GM04504 (cell line): ENCODE data around the gene AHRR.

Experiments
- DNase-seq: peaks from one replicate; pipeline ENCODE4 v3.0.0-alpha.2; 2012; ENCODE audit warnings: low read depth

AHRR gene

DNA sequence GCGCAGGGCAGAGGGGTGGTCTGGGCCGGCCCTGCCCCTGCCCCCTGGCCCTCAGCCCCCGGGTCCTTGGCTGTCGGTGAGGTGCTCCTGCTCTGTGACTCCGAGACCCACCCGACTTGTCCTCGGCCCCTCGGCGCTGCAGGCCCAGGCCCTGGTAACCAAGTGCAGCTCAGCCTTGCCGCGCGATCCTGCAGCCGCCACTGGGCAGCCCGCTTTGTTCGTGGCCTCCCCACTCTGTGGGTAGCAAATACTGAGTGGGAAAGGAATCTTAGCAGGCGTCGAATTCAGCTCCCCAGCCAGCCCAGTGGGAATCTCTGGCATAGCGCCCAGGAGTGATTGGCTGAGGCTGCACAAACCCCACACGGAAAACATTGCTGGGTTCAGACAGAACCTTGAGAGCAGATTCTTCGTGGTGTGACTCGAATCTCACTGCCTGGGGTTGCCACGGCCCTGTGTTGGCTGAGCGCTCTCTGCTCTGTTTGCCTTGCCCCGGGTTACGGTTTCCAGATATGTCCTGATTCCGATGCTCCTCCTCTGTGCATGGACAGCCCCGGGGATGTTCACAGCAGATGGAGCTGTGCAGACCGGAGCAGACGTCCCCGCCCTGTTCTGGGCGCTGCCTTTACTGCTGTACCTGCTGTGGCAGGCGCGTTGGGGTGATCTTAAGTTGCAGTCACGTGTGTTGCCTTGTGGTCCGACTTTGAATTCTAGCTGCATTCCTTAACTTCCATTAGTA lies 108.1 kb downstream of the AHRR start:
- DNase-seq, result peak; percentile 77

- DNase-seq, result no peak
Observed at GRCh38 chr5:430214-430925, 108.9 kb downstream of the AHRR start.

DNA sequence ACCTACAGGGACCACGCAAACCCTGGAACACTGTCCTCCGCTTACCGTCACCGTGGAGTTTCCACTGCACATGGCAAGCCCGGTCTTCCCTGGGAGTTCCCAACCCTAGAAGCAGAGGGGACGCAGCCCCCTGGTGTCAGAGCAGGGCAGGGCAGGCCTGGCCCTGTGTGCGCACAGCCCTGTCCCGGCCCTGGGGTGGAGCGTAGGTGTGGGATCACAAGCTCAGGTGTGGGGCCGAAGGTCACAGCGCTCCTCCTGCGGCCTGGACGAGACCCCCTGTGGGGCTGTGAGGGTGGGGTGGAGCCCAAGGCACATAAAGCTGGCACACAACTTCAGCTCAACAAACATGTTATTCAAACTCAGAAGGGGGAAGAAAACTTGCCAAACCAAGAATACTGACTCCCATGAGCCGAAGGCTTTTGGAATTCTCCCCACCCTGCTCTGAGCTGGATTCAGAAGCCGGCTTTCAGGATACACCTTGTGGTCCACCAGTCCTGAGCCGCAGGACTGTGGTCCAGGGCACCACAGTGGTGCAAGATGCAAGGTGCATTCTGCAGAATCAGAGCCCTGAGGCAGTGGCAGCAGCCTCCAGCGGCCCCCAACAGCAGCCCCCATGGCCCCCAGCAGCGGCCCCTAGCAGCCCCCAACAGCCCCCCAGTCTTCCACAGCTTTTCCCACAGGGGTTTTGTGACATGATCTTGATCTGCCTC lies 109.6 kb downstream of the AHRR start:
- no peak for DNase-seq

DNA sequence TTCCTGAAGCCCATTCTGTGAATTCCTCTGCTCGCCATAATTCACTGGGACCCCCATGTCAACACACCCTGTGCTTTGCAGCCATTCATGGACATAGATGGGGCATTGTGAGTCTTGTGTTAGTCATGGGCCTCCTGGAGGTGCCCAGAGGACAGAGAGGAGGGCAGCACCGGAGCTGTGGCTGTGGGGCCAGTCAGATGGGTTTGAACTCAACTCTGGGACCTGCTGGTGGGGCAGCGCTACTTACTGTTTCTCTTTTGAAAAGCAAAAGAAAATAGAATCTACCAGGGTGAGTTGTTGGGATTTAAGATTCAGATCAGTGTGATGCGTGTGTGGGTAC lies 110.2 kb downstream of the AHRR start:
- no peak for DNase-seq

DNA sequence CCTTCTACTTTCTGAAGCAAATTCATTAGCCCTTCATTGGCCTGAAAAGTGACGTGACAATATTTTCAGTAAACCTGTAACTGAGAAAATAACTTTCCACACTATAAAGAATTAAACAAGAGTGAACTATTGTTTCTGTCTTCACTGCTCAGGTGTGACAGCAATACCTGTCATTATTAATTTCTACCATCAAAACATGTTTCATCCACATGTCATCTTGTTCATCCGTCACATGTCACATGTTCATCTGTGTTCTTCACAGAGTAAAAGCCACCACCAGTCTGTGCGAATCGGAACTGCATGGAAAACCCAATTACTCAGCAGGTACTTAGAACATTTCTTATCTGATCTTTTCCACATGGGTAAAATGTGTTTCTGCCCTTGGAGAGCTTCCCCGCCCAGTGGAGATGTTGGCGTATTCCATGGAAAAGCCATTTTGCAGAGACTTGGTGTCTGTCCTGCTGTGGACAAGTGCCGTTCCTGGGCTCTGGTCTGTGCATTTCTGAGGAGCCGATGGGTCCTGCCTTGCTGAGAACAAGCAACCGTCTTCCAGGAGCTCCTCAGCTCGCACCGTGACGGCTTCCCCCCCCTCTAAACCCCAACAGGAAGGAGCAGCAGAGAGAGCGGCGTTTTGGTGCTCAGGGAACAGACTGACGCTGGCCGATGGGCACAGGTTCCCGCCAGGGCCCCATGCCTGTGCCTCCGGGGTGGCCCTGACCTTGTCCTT lies 110.8 kb downstream of the AHRR start:
- DNase-seq, result no peak

- no peak for DNase-seq
Observed at GRCh38 chr5:432928-433791, 111.6 kb downstream of the AHRR start.

GRCh38 chr5:433836-434235 lies 112.3 kb downstream of the AHRR start:
- DNase-seq, result no peak

- no peak for DNase-seq
Observed at GRCh38 chr5:434443-435146, 113.1 kb downstream of the AHRR start.

DNA sequence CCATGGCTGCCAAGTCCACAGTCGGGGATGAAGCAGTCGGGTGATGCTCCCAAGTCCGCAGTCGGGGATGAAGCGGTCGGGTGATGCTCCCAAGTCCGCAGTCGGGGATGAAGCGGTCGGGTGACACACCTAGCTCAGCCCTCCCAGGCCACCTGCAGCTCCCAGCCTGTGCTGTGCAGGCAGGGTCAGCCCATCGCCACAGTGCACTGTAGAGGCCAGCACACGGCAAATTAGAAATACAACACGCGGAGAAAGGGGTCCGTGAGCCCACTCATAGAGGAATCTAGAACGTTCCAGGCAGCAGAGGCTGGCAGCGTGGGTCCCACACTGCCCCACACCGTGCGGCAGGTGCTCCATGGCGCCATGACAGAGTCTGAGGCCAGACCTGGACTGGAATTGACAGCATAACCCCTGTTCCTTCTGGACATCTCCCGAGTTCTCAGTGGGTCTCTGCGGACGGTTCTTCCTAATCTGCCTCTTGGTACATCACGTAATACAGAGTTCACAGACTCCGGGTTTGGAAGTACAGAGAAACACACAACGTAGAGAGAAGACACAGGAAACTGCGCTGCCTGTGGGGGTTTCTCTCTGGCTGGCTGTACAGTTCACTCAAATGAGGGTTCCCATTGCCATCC lies 113.8 kb downstream of the AHRR start:
- DNase-seq, result no peak

DNA sequence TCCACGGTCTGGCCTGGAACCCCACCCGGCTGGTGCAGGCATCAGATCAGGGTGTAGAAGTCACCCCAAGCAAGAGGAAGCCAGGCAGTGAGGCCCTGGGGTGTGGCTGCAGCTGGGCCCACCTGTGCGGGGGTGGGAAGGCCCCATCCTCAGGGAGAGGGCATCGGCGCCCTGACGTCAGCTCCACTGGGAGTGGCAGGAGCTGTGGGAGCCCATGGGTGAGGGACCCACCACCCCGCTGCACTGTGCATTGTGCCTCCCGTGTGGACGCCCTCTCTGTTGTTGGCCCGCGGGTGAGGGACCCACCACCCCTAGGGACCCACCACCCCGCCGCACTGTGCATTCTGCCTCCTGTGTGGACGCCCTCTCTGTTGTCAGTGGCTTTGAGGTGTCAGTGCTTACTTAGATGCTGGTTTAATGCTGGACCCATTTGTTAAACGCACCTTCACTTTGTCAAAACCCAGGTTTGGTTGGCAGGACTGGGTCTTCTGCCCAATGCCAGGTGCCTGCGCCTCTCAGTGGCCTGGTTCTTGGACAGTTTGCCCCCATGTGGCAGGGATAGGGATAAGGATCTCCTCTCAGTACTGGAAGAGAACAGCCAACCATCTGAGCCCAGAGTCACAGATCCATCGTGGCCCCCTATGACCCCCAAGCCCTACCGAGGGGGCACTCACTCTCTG lies 114.6 kb downstream of the AHRR start:
- no peak for DNase-seq

DNA sequence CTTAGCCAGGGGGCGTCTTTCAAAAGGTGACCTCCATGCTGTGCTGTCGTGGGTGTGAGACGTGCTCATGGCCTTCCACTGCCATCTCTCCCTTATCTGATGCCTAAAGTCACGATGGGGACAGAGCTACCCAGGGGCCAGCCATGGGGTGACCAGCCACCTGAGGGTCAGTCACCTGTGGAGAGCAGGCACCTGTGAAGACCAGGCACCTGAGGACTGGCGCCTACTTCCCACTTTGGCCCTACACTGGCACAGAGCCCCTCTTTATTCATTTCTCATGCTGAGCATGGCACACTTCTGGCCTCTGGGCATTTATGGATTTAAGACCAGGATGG lies 115.1 kb downstream of the AHRR start:
- no peak for DNase-seq

DNA sequence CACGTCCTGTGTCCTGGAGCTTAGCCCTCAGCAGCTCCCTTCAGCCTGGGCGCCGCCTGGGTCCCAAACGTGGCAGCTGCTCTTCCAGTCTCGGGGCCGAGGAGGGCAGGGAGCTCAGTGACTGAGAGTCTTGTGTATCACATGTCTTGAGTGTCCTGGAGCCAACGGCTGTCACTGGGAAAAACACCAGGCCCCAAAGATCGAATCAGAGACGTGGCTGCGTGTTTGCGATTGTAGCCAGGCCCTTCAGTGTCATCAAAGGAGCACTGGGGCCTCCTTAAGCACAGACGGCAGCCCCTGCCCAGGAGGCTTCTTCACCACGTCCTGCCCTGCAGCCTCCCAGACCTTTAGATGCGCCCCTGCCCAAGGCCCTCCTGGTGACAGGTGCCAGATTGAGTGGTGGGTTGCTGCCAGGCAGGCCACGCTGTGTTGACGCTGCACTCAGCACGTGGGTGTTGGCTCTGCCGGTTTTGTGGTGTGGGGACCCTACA lies 115.8 kb downstream of the AHRR start:
- DNase-seq, result no peak

DNA sequence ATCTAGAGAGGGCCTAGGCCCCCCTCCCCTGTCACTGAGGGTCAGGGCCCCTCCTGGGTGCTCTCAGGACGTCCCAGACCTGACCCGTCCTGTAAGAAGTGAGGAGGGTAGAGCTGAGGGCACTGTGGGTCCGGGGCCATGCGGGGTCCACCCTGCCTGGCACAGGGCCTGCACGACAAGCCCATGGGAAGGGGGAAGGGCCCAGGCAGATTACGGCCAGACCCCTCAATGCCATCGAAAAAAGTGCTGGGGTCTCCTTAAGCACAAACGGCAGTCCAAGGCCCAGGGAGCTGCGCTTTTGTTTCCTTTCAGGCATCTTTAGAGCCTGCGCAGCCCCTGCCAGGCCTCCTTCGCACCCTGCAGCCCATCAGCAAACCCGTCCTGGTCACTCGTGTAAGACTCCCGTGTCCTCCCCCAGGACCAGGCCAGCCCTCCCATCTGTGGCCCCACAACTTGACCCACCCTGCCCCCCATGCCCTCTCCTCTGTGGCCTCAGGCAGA lies 117.0 kb downstream of the AHRR start:
- no peak for DNase-seq

DNA sequence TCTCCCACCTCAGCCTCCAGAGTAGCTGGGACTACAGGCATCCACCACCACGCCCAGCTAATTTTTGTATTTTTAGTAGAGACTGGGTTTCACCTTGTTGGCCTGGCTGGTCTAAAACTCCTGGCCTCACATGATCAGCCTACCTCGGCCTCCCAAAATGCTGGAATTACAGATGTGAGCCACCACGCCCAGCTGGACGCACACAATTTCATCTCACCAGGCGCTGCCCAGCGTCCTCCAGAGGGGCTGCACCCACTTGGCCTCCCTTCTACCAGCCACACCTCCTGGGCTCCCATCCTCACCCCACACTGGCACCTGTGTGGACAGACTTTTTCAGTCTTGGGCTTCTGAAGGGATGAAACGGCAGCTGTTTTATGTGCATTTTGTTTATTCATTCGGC lies 117.7 kb downstream of the AHRR start:
- DNase-seq, result no peak

GRCh38 chr5:439636-440035 lies 118.1 kb downstream of the AHRR start:
- no peak for DNase-seq

GRCh38 chr5:440401-441201 lies 119.1 kb downstream of the AHRR start:
- no peak for DNase-seq

GRCh38 chr5:441996-442334 lies 120.5 kb downstream of the AHRR start:
- no peak for DNase-seq

DNA sequence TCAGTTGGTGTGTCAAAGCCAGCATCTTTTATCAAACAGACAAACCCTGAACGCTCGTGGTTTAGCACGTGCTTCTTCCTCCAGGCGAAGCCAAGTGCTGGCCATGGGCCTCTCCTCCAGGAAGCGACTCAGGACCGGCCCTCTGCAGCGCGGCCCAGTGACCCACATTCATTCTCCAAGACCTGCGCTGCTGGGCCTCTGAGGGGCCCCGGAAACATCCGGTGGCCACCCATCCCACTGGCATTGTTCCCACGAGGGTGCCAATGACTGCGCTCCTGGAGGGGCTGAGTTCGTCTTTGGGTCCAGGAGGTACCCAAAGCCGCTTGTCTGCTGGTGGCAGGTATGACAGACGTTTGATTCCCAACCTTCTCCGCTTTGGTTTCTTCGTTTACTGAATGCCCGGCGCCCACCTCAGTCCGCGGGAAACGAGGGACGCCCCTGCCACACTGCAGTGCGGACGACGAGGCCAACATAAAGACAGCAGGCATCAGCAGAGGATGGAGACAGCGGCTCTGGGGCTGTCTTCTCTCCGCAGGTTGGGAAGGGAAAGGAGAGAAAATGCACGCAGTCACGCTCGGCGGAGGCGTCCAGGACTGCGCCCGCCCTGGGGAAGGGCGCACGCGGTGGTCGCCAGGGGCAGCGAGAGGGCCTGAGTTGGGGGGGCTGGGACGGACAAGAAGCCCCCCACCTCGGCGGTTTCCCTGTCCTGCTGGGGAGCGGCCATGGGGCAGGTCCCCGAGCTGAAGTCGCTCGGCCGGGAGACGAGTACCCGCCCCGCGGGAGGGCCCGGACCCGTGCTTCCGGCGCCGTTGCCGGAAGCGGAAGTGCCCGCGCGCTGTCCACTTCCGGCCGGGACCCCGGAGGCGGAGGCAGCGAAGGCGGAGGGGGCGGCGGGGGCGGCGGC lies 121.1 kb downstream of the AHRR start, which contains the start of gene EXOC3:
TSS of gene EXOC3 (plus strand) at position 842 of the 904 bp plus-strand sequence. CDS start 3,030 bp downstream, outside the sequence.
- peak; percentile 47 for DNase-seq
